HUES64 (cell line): ENCODE data around the gene DPCD. TPM values are rescaled to one million over a fixed set of nuclear protein-coding genes. Genes with fewer than 3 reads are reported as not detected.
A peak's percentile ranks its signal among the peaks of the same experiment; 100 is the strongest.

Experiments used
- H3K27ac ChIP-seq: 2 replicates; pipeline ENCODE4 v1.7.0; 2013; ENCODE audit warnings: low read depth, low read length, inconsistent platforms
- H3K27me3 ChIP-seq: 2 replicates; pipeline ENCODE4 v1.6.1; 2013; ENCODE audit warnings: mild to moderate bottlenecking, low read length; ENCODE audit not compliant: insufficient read depth
- H3K36me3 ChIP-seq: 2 replicates; pipeline ENCODE4 v1.6.1; 2013; ENCODE audit warnings: mild to moderate bottlenecking, low read length; ENCODE audit not compliant: insufficient read depth
- H3K4me1 ChIP-seq: 2 replicates; pipeline ENCODE4 v1.6.1; 2013; ENCODE audit warnings: mild to moderate bottlenecking, low read length, moderate library complexity; ENCODE audit not compliant: insufficient read depth
- H3K4me3 ChIP-seq: 2 replicates; pipeline ENCODE4 v1.5.1; 2013; ENCODE audit warnings: mild to moderate bottlenecking, low read length, moderate library complexity
- H3K9ac ChIP-seq: 2 replicates; pipeline ENCODE4 v1.6.1; 2013; ENCODE audit warnings: mild to moderate bottlenecking, low read depth, low read length
- H3K9me3 ChIP-seq: 2 replicates; pipeline ENCODE4 v1.6.1; 2013; ENCODE audit warnings: low read depth, low read length; ENCODE audit not compliant: insufficient read depth
- WGBS: fragments of 150-250, 120-280 bp; methylation state at CpG from one replicate; pipeline ENCODE4 v1.1.7; 2013; ENCODE audit warnings: missing lambda C conversion rate; 5-methylcytosine and 5-hydroxymethylcytosine counted together
- polyA plus RNA-seq, 2 experiments: library from polyadenylated mRNA; stranded (reverse); fragments of 50-300 nt; gene quantifications; one replicate each; pipeline ENCODE4 v1.2.3, GENCODE V29; 2013

Gene DPCD
- polyA plus RNA-seq (2013, experiment 1 of 2), result 25.2 TPM
- polyA plus RNA-seq (2013, experiment 2 of 2), result 26.9 TPM

GRCh38 chr10:101587725-101588653 is at the start of gene DPCD, which contains the start of gene POLL:
DPCD (plus strand) TSS chr10:101588321; CDS start chr10:101588337, 16 bp downstream.
POLL (minus strand) TSS chr10:101588257; CDS start chr10:101587360, 897 bp downstream.
- WGBS, result under 1% methylated on average over 49 of the region's 50 CpGs
- H3K36me3 ChIP-seq, result peaks cover 29% of the 10 kb centered on the region
- H3K9ac ChIP-seq, result peak within 1 kb of the TSS; percentile 72
- no peaks in the 10 kb centered on the region; the same call in 1 of the 2 replicates for H3K4me1 ChIP-seq
- peak within 1 kb of the TSS; percentile 89 for H3K4me3 ChIP-seq
- H3K27me3 ChIP-seq, result no peaks in the 10 kb centered on the region
- H3K9me3 ChIP-seq, result no peaks in the 10 kb centered on the region
- no peak within 1 kb of the TSS for H3K27ac ChIP-seq

- H3K27me3 ChIP-seq, result no peaks in the 10 kb centered on the region
- WGBS, result 95% methylated on average over 2 of the region's 2 CpGs
Observed at GRCh38 chr10:101538446-101538845, 49.7 kb upstream of the DPCD start.

GRCh38 chr10:101545898-101546297 is 42.2 kb upstream of the DPCD start:
- no peak overlapping the region for H3K9ac ChIP-seq

More at GRCh38 chr10:101538446-101538845, 49.7 kb upstream of the DPCD start:
- Histone ChIP-seq H3K9ac (no peak overlapping the region), H3K4me1 (no peaks in the 10 kb centered on the region), H3K9me3 (no peaks in the 10 kb centered on the region), H3K27ac (no peak overlapping the region), H3K36me3 (peaks cover 5% of the 10 kb centered on the region), H3K4me3 (no peak overlapping the region)

GRCh38 chr10:101550965-101551364 is 37.2 kb upstream of the DPCD start:
- 97% methylated on average over 2 of the region's 2 CpGs for WGBS
- Histone ChIP-seq H3K4me3 (no peak overlapping the region), H3K9me3 (no peaks in the 10 kb centered on the region), H3K4me1 (no peaks in the 10 kb centered on the region), H3K27ac (no peak overlapping the region), H3K27me3 (no peaks in the 10 kb centered on the region), H3K9ac (no peak overlapping the region), H3K36me3 (no peaks in the 10 kb centered on the region)

More at GRCh38 chr10:101545898-101546297, 42.2 kb upstream of the DPCD start:
- H3K36me3 ChIP-seq, result no peaks in the 10 kb centered on the region
- H3K4me3 ChIP-seq, result no peak overlapping the region
- no peak overlapping the region for H3K27ac ChIP-seq
- no peaks in the 10 kb centered on the region for H3K4me1 ChIP-seq
- no peaks in the 10 kb centered on the region for H3K9me3 ChIP-seq
- H3K27me3 ChIP-seq, result no peaks in the 10 kb centered on the region

GRCh38 chr10:101552442-101552841 is 35.7 kb upstream of the DPCD start:
- H3K36me3 ChIP-seq, result no peaks in the 10 kb centered on the region
- 98% methylated on average over 3 of the region's 3 CpGs for WGBS
- no peaks in the 10 kb centered on the region for H3K9me3 ChIP-seq
- no peak overlapping the region for H3K4me3 ChIP-seq
- H3K27me3 ChIP-seq, result no peaks in the 10 kb centered on the region
- H3K9ac ChIP-seq, result no peak overlapping the region
- no peak overlapping the region for H3K27ac ChIP-seq
- H3K4me1 ChIP-seq, result no peaks in the 10 kb centered on the region

GRCh38 chr10:101557541-101557940 is 30.6 kb upstream of the DPCD start:
- no peaks in the 10 kb centered on the region for H3K36me3 ChIP-seq
- WGBS, result 93% methylated on average over 2 of the region's 2 CpGs

GRCh38 chr10:101558204-101558603 is 29.9 kb upstream of the DPCD start:
- WGBS, result 91% methylated on average over 2 of the region's 2 CpGs
- no peak overlapping the region for H3K9ac ChIP-seq
- no peaks in the 10 kb centered on the region for H3K36me3 ChIP-seq
- H3K27me3 ChIP-seq, result no peaks in the 10 kb centered on the region
- H3K27ac ChIP-seq, result no peak overlapping the region
- no peaks in the 10 kb centered on the region for H3K9me3 ChIP-seq
- H3K4me1 ChIP-seq, result no peaks in the 10 kb centered on the region
- H3K4me3 ChIP-seq, result no peak overlapping the region

More at GRCh38 chr10:101557541-101557940, 30.6 kb upstream of the DPCD start:
- Histone ChIP-seq H3K27ac (no peak overlapping the region), H3K4me1 (no peaks in the 10 kb centered on the region), H3K9me3 (no peaks in the 10 kb centered on the region), H3K27me3 (no peaks in the 10 kb centered on the region), H3K4me3 (no peak overlapping the region), H3K9ac (no peak overlapping the region)

- Histone ChIP-seq H3K9me3 (no peaks in the 10 kb centered on the region), H3K9ac (no peak overlapping the region), H3K4me3 (no peak overlapping the region), H3K27ac (no peak overlapping the region), H3K4me1 (no peaks in the 10 kb centered on the region), H3K27me3 (no peaks in the 10 kb centered on the region), H3K36me3 (no peaks in the 10 kb centered on the region)
- 91% methylated on average over 18 of the region's 18 CpGs for WGBS
Observed at GRCh38 chr10:101558671-101559595, 29.2 kb upstream of the DPCD start.

GRCh38 chr10:101559596-101560297 is 28.4 kb upstream of the DPCD start:
- H3K9ac ChIP-seq, result no peak overlapping the region
- 87% methylated on average over 12 of the region's 12 CpGs for WGBS
- no peaks in the 10 kb centered on the region for H3K36me3 ChIP-seq
- H3K9me3 ChIP-seq, result no peaks in the 10 kb centered on the region
- no peaks in the 10 kb centered on the region for H3K27me3 ChIP-seq
- no peaks in the 10 kb centered on the region for H3K4me1 ChIP-seq
- H3K4me3 ChIP-seq, result no peak overlapping the region
- no peak overlapping the region for H3K27ac ChIP-seq

GRCh38 chr10:101560298-101561067 is 27.6 kb upstream of the DPCD start:
- Histone ChIP-seq H3K4me1 (no peaks in the 10 kb centered on the region), H3K9me3 (no peaks in the 10 kb centered on the region), H3K9ac (no peak overlapping the region), H3K27ac (no peak overlapping the region), H3K4me3 (no peak overlapping the region), H3K27me3 (peaks cover 7% of the 10 kb centered on the region; the same call in 1 of the 2 replicates), H3K36me3 (no peaks in the 10 kb centered on the region)
- WGBS, result 74% methylated on average over 2 of the region's 2 CpGs
